LNCaP clone FGC (cell line): ENCODE measurements around the gene EARS2.
"Not testable (repeated sequence)": the region's sequence is repeated elsewhere in the genome, so short reads cannot be mapped to it uniquely, and the experiment has no call there.

Source experiments
- DNase-seq: peaks from one replicate; pipeline ENCODE4 v3.0.0-alpha.2; 2011; ENCODE audit warnings: low read depth
- H3K4me3 ChIP-seq: 2 replicates; pipeline ENCODE4 v1.5.1; 2011; ENCODE audit warnings: mild to moderate bottlenecking, low read depth, low read length, control low read depth
- CTCF ChIP-seq: IDR thresholded peaks from 2 replicates; pipeline ENCODE4 v1.5.1; 2012; ENCODE audit warnings: mild to moderate bottlenecking; ENCODE audit not compliant: control insufficient read depth, insufficient read depth; ENCODE audit errors: extremely low read depth

The EARS2 gene

GRCh38 chr16:23514381-23515152 lies 42.6 kb downstream of the EARS2 start:
- H3K4me3 ChIP-seq = no peak overlapping the region
- DNase-seq = no peak
- TF ChIP-seq CTCF = no peak

- no peak for TF ChIP-seq CTCF
- no peak overlapping the region for H3K4me3 ChIP-seq
- DNase-seq = no peak
These were observed 44.9 kb downstream of the EARS2 start for GRCh38 chr16:23512168-23512695.

GRCh38 chr16:23511731-23512130 lies 45.4 kb downstream of the EARS2 start:
- TF ChIP-seq CTCF = no peak
- H3K4me3 ChIP-seq = no peak overlapping the region
- no peak for DNase-seq

GRCh38 chr16:23510915-23511270 lies 46.3 kb downstream of the EARS2 start:
- not testable (repeated sequence) for DNase-seq
- peak overlapping the region; percentile 64 for H3K4me3 ChIP-seq

GRCh38 chr16:23510164-23510914 lies 46.8 kb downstream of the EARS2 start, which contains the start of gene GGA2:
GGA2 (minus strand) TSS chr16:23510494; CDS start chr16:23510411, 83 bp downstream.
- 0 out of 2 replicates have a peak, but pooled peaks have one; percentile 4 for TF ChIP-seq CTCF
- peak within 1 kb of the TSS; percentile 64 for H3K4me3 ChIP-seq
- DNase-seq = peak; percentile 38

GRCh38 chr16:23509782-23510163 lies 47.4 kb downstream of the EARS2 start:
- TF ChIP-seq CTCF = no peak
- no peak for DNase-seq
- H3K4me3 ChIP-seq = peak overlapping the region; percentile 64

- DNase-seq = no peak
- TF ChIP-seq CTCF = no peak
- peak overlapping the region; percentile 64 for H3K4me3 ChIP-seq
These were observed 47.8 kb downstream of the EARS2 start for GRCh38 chr16:23509441-23509754.
